Panc1 (cell line): ENCODE results near the gene DIS3L2. TPM values are rescaled to one million over a fixed set of nuclear protein-coding genes. Genes with fewer than 3 reads are reported as not detected.

Experiments
- ATAC-seq: fragments of 200-7000 bp; cut with Tn5 transposase; 2 replicates; pipeline ENCODE4 v1.9.1; 2020; ENCODE audit warnings: mild to moderate bottlenecking, moderate library complexity
- BruUV-seq: library from RNA; stranded (reverse); fragments of 400-500 nt; replicated peaks from 2 replicates; lab custom pipeline; 2021; lab: Mats Ljungman, UMichigan
- CTCF ChIA-PET: fragments of 300-600 bp; sonication (Branson Sonifier 250); formaldehyde crosslinking; loops from one replicate; lab custom pipeline; 2022; ENCODE audit warnings: antibody characterized with exemption; lab: Charles Lee
- POLR2A ChIA-PET: fragments of 300-600 bp; sonication (Branson Sonifier 250); formaldehyde crosslinking; loops from one replicate; lab custom pipeline; 2022; ENCODE audit warnings: antibody characterized with exemption; lab: Charles Lee
- DNase-seq: peaks from one replicate; pipeline ENCODE4 v3.0.0-alpha.2; 2010; ENCODE audit warnings: low read depth, low spot score
- H3K27ac ChIP-seq: 2 replicates; pipeline ENCODE4 v1.5.1; 2011; ENCODE audit warnings: mild to moderate bottlenecking, low read length, inconsistent platforms
- H3K27me3 ChIP-seq: fragments of 200-500 bp; sonication (Bioruptor generic); 2 replicates; pipeline ENCODE4 v1.6.0; 2014; ENCODE audit warnings: low read length, inconsistent platforms; ENCODE audit not compliant: control insufficient read depth, insufficient read depth
- H3K36me3 ChIP-seq: fragments of 200-500 bp; sonication (Bioruptor generic); 2 replicates; pipeline ENCODE4 v1.5.1; 2014; ENCODE audit warnings: inconsistent platforms, mild to moderate bottlenecking, low read length, moderate library complexity; ENCODE audit not compliant: control insufficient read depth, insufficient read depth
- H3K4me1 ChIP-seq: 2 replicates; pipeline ENCODE4 v1.5.1; 2011; ENCODE audit warnings: inconsistent platforms, mild to moderate bottlenecking, low read length, moderate library complexity; ENCODE audit not compliant: control insufficient read depth, insufficient read depth
- H3K4me3 ChIP-seq, 2 experiments: 2 replicates each; pipeline ENCODE4 v1.5.1; 2011 to 2012; ENCODE audit warnings: low read depth in 2 of 2, low read length in 2 of 2, mild to moderate bottlenecking in 2 of 2, inconsistent platforms in 1 of 2, moderate library complexity in 1 of 2
- H3K9me3 ChIP-seq: fragments of 200-500 bp; sonication (Bioruptor generic); 2 replicates; pipeline ENCODE4 v1.5.1; 2014; ENCODE audit warnings: low read depth, mild to moderate bottlenecking, inconsistent platforms, low read length, moderate library complexity; ENCODE audit not compliant: control insufficient read depth, insufficient read depth
- CTCF ChIP-seq: fragments of 450-650 bp; IDR thresholded peaks from 2 replicates; pipeline ENCODE4 v1.5.1; 2017; ENCODE audit warnings: mild to moderate bottlenecking
- POLR2AphosphoS5 ChIP-seq: IDR thresholded peaks from 2 replicates; pipeline ENCODE4 v1.6.1; 2012; ENCODE audit warnings: mild to moderate bottlenecking, low read depth, low read length, moderate library complexity
- REST ChIP-seq, 2 experiments: IDR thresholded peaks; 2 replicates each; pipeline ENCODE4 v1.6.1; 2011 to 2012; ENCODE audit warnings: low read depth in 2 of 2, control low read depth in 1 of 2, low read length in 1 of 2, mild to moderate bottlenecking in 1 of 2, moderate library complexity in 1 of 2; ENCODE audit not compliant: insufficient read depth in 1 of 2
- SIN3A ChIP-seq: IDR thresholded peaks from 2 replicates; pipeline ENCODE4 v1.6.1; 2012; ENCODE audit warnings: low read depth, mild to moderate bottlenecking, low read length, moderate library complexity, borderline replicate concordance; ENCODE audit not compliant: insufficient read depth
- TCF7L2 ChIP-seq: IDR thresholded peaks from 2 replicates; pipeline ENCODE4 v1.6.1; 2011; ENCODE audit warnings: mild to moderate bottlenecking, low read depth, low read length, inconsistent platforms
- in situ Hi-C: cut with HindIII; loops from 2 replicates; pipeline ENCODE4 v1.10.0; 2016; ENCODE audit warnings: low sequenced_read_pairs, low pct_unique_long_range_greater_than_20kb
- intact Hi-C: fragments of 100-400 bp; cut with micrococcal nuclease; formaldehyde crosslinking; loops from one replicate; pipeline ENCODE4 v1.10.0; 2022; ENCODE audit not compliant: unreplicated experiment
- total RNA-seq: library from RNA; stranded (reverse); gene quantifications from one replicate; pipeline ENCODE4 v1.2.1, GENCODE V29; 2021; ENCODE audit not compliant: unreplicated experiment

DIS3L2 gene
- total RNA-seq, 1 experiment from 2014 or later, result 28.1 TPM

GRCh38 chr2:232349546-232349945 lies 388.0 kb downstream of the DIS3L2 start:
- Histone ChIP-seq H3K27me3 (peaks cover 2% of the 10 kb centered on the region; the same call in 1 of the 2 replicates), H3K4me1 (no peaks in the 10 kb centered on the region), H3K36me3 (no peaks in the 10 kb centered on the region), H3K4me3 (no peak overlapping the region), H3K9me3 (no peaks in the 10 kb centered on the region), H3K27ac (no peak overlapping the region)
- in situ Hi-C loops, result no loop called here
- DNase-seq (no peak), ATAC-seq (no peak)
- TF ChIP-seq TCF7L2 (no peak), REST (IDR thresholded peaks at IDR 0.05; ENCODE audit: insufficient read depth in 1 of 2, low read depth in 2 of 2, low read length in 1 of 2) (no peak), SIN3A (no peak), CTCF (no peak), POLR2AphosphoS5 (no peak)
- BruUV-seq, result no TSS peak
- ChIA-PET POLR2A (no interaction called here), CTCF (no interaction called here)
- intact Hi-C loops, result loop anchor here (10.0 kb wide), 1 partner anchor 175 kb away; the partner anchor contains the start of genes CHRND and PRSS56

- POLR2A ChIA-PET, result no interaction called here
- in situ Hi-C loops, result no loop called here
- no TSS peak for BruUV-seq
- Histone ChIP-seq H3K4me1 (no peaks in the 10 kb centered on the region), H3K36me3 (no peaks in the 10 kb centered on the region), H3K27me3 (peaks cover 2% of the 10 kb centered on the region; the same call in 1 of the 2 replicates), H3K9me3 (no peaks in the 10 kb centered on the region), H3K27ac (no peak overlapping the region), H3K4me3 (no peak overlapping the region)
- DNase-seq, result no peak
- no peak for ATAC-seq
- CTCF ChIA-PET, result no interaction called here
- intact Hi-C loops, result loop anchor here (10.0 kb wide), 1 partner anchor 175 kb away; the partner anchor contains the start of genes CHRND and PRSS56
- TF ChIP-seq REST (IDR thresholded peaks at IDR 0.05; ENCODE audit: insufficient read depth in 1 of 2, low read depth in 2 of 2, low read length in 1 of 2), result no peak
- TF ChIP-seq SIN3A, result no peak
- no peak for TF ChIP-seq CTCF
- no peak for TF ChIP-seq TCF7L2
- no peak for TF ChIP-seq POLR2AphosphoS5
Measured at GRCh38 chr2:232349946-232350635, 388.6 kb downstream of the DIS3L2 start.
